CD14-positive monocyte (primary cell): ENCODE results near the gene STARD13. TPM values are rescaled to one million over a fixed set of nuclear protein-coding genes. Genes with fewer than 3 reads are reported as not detected.
A peak's percentile ranks its signal among the peaks of the same experiment; 100 is the strongest.

Source experiments
- DNase-seq, 3 donors: peaks; one replicate each; pipeline ENCODE4 v3.0.0-alpha.2; 2011 to 2022
- H2AFZ ChIP-seq: 2 replicates; pipeline ENCODE4 v1.6.0; 2012; ENCODE audit warnings: mild to moderate bottlenecking, low read depth, low read length, inconsistent platforms; ENCODE audit not compliant: insufficient read depth, poor library complexity, severe bottlenecking
- H3K27ac ChIP-seq, 2 donors: 1 replicate in 1 of 2; 2 replicates in 1 of 2; pipeline ENCODE4 v1.5.1; 2012 to 2013; ENCODE audit warnings: low read length in 2 of 2, control low read depth in 1 of 2, inconsistent platforms in 1 of 2, low read depth in 1 of 2, mild to moderate bottlenecking in 1 of 2
- H3K27me3 ChIP-seq, 2 donors: one replicate each; pipeline versions ENCODE4 v1.6.0 to v1.6.1; 2011 to 2013; ENCODE audit warnings: low read length in 2 of 2; ENCODE audit not compliant: control insufficient read depth in 2 of 2, insufficient read depth in 2 of 2
- H3K36me3 ChIP-seq, 2 donors: replicated peaks in 1 of 2; 1 replicate in 1 of 2; 2 replicates in 1 of 2; pipeline versions ENCODE4 v1.5.1 to v1.6.1; 2012 to 2013; ENCODE audit warnings: low read length in 2 of 2, control low read depth in 1 of 2, inconsistent platforms in 1 of 2, mild to moderate bottlenecking in 1 of 2; ENCODE audit not compliant: insufficient read depth in 2 of 2, control insufficient read depth in 1 of 2
- H3K4me1 ChIP-seq, 2 donors: 1 replicate in 1 of 2; 2 replicates in 1 of 2; pipeline versions ENCODE4 v1.5.1 to v1.6.1; 2012 to 2013; ENCODE audit warnings: low read length in 2 of 2, control low read depth in 1 of 2, inconsistent platforms in 1 of 2, mild to moderate bottlenecking in 1 of 2, moderate library complexity in 1 of 2; ENCODE audit not compliant: insufficient read depth in 2 of 2, control insufficient read depth in 1 of 2
- H3K4me2 ChIP-seq: replicated peaks from 2 replicates; pipeline ENCODE3; 2012; ENCODE audit warnings: low read length, moderate library complexity, mild to moderate bottlenecking; ENCODE audit not compliant: poor library complexity, severe bottlenecking; ENCODE audit errors: extremely low read depth
- H3K4me3 ChIP-seq, 3 experiments: fragments of 200-600 bp in 1 of 3; sonication (generic) in 1 of 3; replicated peaks in 1 of 3; 1 replicate in 2 of 3; 2 replicates in 1 of 3; pipeline ENCODE4 v1.5.1; 2011 to 2013; ENCODE audit warnings: low read length in 3 of 3, mild to moderate bottlenecking in 3 of 3, control low read depth in 2 of 3, low read depth in 2 of 3, inconsistent platforms in 1 of 3, moderate library complexity in 1 of 3
- H3K79me2 ChIP-seq: 2 replicates; pipeline ENCODE4 v1.6.0; 2012; ENCODE audit warnings: mild to moderate bottlenecking, control low read depth, inconsistent platforms, low read length, moderate library complexity; ENCODE audit not compliant: insufficient read depth
- H3K9ac ChIP-seq: 2 replicates; pipeline ENCODE4 v1.6.0; 2017; ENCODE audit warnings: low read length, mild to moderate bottlenecking; ENCODE audit not compliant: insufficient read depth, poor library complexity, severe bottlenecking
- H3K9me3 ChIP-seq, 2 donors: replicated peaks in 1 of 2; 1 replicate in 1 of 2; 2 replicates in 1 of 2; pipeline versions ENCODE4 v1.5.1 to v1.6.1; 2012 to 2013; ENCODE audit warnings: low read length in 2 of 2, control low read depth in 1 of 2; ENCODE audit not compliant: control insufficient read depth in 1 of 2, insufficient read depth in 1 of 2
- H4K20me1 ChIP-seq: 2 replicates; pipeline ENCODE4 v1.6.0; 2012; ENCODE audit warnings: mild to moderate bottlenecking, low read length, control low read depth, moderate library complexity; ENCODE audit not compliant: insufficient read depth
- H3K27ac Mint-ChIP-seq, 7 donors: one replicate each; pipeline ENCODE4 v1.8.0; 2020; ENCODE audit warnings: mild to moderate bottlenecking in 7 of 7, mixed read lengths in 7 of 7, moderate library complexity in 6 of 7, inconsistent platforms in 2 of 7
- H3K27me3 Mint-ChIP-seq, 3 donors: one replicate each; pipeline ENCODE4 v1.8.0; 2021 to 2022; ENCODE audit warnings: low read depth in 3 of 3, mild to moderate bottlenecking in 3 of 3, mixed read lengths in 3 of 3, moderate library complexity in 3 of 3, inconsistent platforms in 1 of 3
- H3K36me3 Mint-ChIP-seq, 2 donors: one replicate each; pipeline ENCODE4 v1.8.0; 2020; ENCODE audit warnings: mixed read lengths in 2 of 2, inconsistent platforms in 1 of 2, mild to moderate bottlenecking in 1 of 2
- H3K4me1 Mint-ChIP-seq: one replicate; pipeline ENCODE4 v1.8.0; 2020; ENCODE audit warnings: mild to moderate bottlenecking, mixed read lengths
- H3K4me3 Mint-ChIP-seq, 2 donors: one replicate each; pipeline ENCODE4 v1.8.0; 2020; ENCODE audit warnings: mild to moderate bottlenecking in 2 of 2, mixed read lengths in 2 of 2, moderate library complexity in 1 of 2
- H3K9me3 Mint-ChIP-seq, 7 donors: one replicate each; pipeline ENCODE4 v1.8.0; 2020 to 2022; ENCODE audit warnings: mixed read lengths in 7 of 7, mild to moderate bottlenecking in 6 of 7, moderate library complexity in 6 of 7, inconsistent platforms in 2 of 7
- CTCF ChIP-seq: fragments of 200-600 bp; IDR thresholded peaks from one replicate; pipeline ENCODE4 v1.8.0; 2022; ENCODE audit warnings: antibody characterized with exemption, mild to moderate bottlenecking
- WGBS: methylation state at CpG from one replicate; pipeline ENCODE4 v1.1.5; 2013; ENCODE audit warnings: missing lambda C conversion rate; ENCODE audit not compliant: insufficient coverage; 5-methylcytosine and 5-hydroxymethylcytosine counted together
- intact Hi-C, 2 donors: fragments of 100-400 bp; cut with micrococcal nuclease; formaldehyde crosslinking; loops; one replicate each; pipeline versions ENCODE4 v1.15.0 to v1.15.1; 2023
- polyA plus RNA-seq, 3 donors: library from polyadenylated mRNA; depleted of rRNA in 1 of 3; unstranded in 2 of 3; stranded (reverse) in 1 of 3; fragments of 300-500 nt in 2 of 3; fragments of >200 nt in 1 of 3; fragmentation: Illumina TruSeq in 2 of 3; gene quantifications; 1 replicate in 2 of 3; 2 replicates in 1 of 3; pipeline ENCODE4 v1.2.3, GENCODE V29; 2012 to 2021

Gene STARD13
- polyA plus RNA-seq, 3 donors: 0.37 to 0.69 (median 0.60) TPM

- Mint-ChIP-seq H3K4me3 (no peak overlapping the region), H3K9me3 (peaks cover 0 to 3% (median 0%) of the 10 kb centered on the region in 7 donors), H3K27me3 (peaks cover 0 to 6% (median 0%) of the 10 kb centered on the region in 3 donors), H3K27ac (peak overlapping the region in 2 of 7 donors; percentile 14 to 51), H3K36me3 (peaks cover 0 to 9% of the 10 kb centered on the region in 2 donors), H3K4me1 (peaks cover 36% of the 10 kb centered on the region)
- Histone ChIP-seq H3K36me3 (no peaks in the 10 kb centered on the region), H3K27me3 (no peaks in the 10 kb centered on the region), H3K27ac (no peak overlapping the region), H3K4me2 (no peak overlapping the region), H3K9me3 (no peaks in the 10 kb centered on the region), H3K79me2 (no peaks in the 10 kb centered on the region), H4K20me1 (no peaks in the 10 kb centered on the region), H3K4me3 (no peak overlapping the region), H3K9ac (no peak overlapping the region), H2AFZ (no peak overlapping the region), H3K4me1 (peaks cover 25 to 28% of the 10 kb centered on the region in 2 donors)
- no peak for DNase-seq
- no peak for TF ChIP-seq CTCF
- 89% methylated on average over 5 of the region's 10 CpGs for WGBS
- intact Hi-C loops: no loop called here
These were observed 159.6 kb downstream of the STARD13 start for GRCh38 chr13:33125821-33126570.

DNA sequence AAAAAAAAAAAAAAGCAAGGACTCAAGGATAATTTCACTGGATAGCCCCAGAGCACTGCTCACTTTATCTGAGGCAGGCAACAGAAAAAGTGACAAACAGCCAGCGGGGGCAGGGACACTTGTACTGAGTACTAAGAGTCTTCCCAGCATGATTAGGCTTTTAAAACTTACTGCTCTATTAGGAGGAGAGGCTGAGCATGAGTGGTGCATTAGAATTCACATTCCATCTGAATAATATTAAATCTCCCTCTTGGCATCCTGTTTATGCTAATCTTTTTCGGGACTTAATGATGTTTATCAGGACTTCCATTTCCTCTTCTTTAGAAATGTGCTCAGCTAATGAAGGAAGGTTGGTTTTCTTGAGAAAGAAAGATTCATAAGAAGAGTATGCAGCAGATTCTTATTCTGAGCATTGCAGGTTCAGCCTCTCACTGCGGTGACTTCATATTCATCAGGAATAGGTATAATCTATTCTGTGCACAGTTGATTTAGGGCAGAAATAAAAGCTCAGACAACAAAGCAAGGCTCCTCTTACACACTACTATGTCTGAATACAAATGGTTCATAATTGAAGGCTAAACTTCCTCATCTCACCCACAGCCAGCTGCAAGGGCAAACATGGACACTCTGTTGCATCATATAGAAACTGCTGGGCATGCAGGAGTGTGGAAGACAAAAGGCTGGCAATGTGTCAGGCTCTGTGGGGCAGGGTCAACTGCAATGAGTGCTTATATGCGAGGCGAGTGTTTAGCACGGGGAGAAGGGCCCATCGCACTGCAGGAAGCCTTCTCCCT lies 162.3 kb downstream of the STARD13 start:
- DNase-seq: peak; percentile 74 to 85 (median 79)
- H3K79me2 ChIP-seq: no peaks in the 10 kb centered on the region
- peak overlapping the region; percentile 71 for H2AFZ ChIP-seq
- no peaks in the 10 kb centered on the region for H3K27me3 ChIP-seq
- H4K20me1 ChIP-seq: no peaks in the 10 kb centered on the region
- Mint-ChIP-seq H3K27ac (peak overlapping the region; percentile 47 to 88 (median 85)), H3K4me1 (peaks cover 36% of the 10 kb centered on the region), H3K9me3 (peaks cover 0 to 3% (median 0%) of the 10 kb centered on the region in 7 donors), H3K36me3 (peaks cover 0 to 7% of the 10 kb centered on the region in 2 donors), H3K4me3 (peak overlapping the region; percentile 65 to 75), H3K27me3 (peaks cover 0 to 6% (median 0%) of the 10 kb centered on the region in 3 donors)
- peak overlapping the region; percentile 46 to 63 for H3K27ac ChIP-seq
- WGBS: 15% methylated on average over 4 of the region's 7 CpGs
- peak overlapping the region; percentile 46 for H3K4me2 ChIP-seq
- peaks cover 25 to 28% of the 10 kb centered on the region in 2 donors for H3K4me1 ChIP-seq
- H3K36me3 ChIP-seq: no peaks in the 10 kb centered on the region
- intact Hi-C loops: no loop called here
- TF ChIP-seq CTCF: no peak
- H3K9ac ChIP-seq: no peak overlapping the region
- H3K9me3 ChIP-seq: no peaks in the 10 kb centered on the region
- H3K4me3 ChIP-seq: peak overlapping the region in 1 of 3 experiments; percentile 38
